GM23248 (cell line): ENCODE data around the gene POC1A.

ENCODE experiments used
- EZH2 ChIP-seq: fragments of 200-600 bp; sonication (generic); IDR thresholded peaks from 2 replicates; pipeline ENCODE4 v1.6.1; 2018; ENCODE audit warnings: antibody characterized with exemption, mild to moderate bottlenecking; ENCODE audit not compliant: insufficient read depth, poor library complexity, severe bottlenecking
- EZH2phosphoT487 ChIP-seq: fragments of 200-600 bp; sonication (generic); IDR thresholded peaks from 2 replicates; pipeline ENCODE4 v1.6.1; 2018; ENCODE audit warnings: antibody characterized with exemption, moderate library complexity, mild to moderate bottlenecking, low read depth; ENCODE audit not compliant: insufficient read depth

DNA sequence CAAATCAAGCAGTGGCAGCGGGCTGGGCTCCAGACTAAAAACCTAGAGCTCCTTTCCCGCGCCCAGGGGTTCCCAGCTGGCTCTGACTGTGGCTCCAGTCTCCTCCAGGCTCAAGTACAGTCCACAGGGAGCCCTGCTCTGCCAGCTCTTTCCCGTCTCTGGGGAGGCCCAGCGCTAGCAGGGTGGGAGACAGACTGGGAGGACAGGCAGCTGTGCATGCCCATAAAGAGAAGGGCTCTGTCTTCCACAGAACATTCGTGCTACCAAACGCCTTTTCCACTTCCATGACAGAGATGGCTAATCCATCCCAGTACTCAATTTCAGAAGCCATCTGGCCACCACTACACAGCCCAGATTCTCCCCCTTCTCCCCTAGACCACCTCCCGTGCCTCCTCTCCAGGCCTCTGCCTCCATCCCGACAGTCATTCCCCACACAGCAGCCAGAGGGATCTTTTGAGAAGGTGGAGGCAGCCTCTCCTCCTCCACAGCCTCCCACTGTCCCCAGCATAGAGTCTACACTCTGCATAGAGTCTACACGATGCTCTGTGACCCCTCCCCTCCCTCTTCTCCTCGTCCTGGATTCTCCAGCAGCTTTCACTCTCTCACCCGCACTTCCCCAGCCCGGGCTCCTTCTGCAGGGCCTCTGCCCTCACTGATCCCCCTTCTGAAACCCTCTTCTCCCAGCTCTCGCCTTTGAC is 91.0 kb downstream of the POC1A start:
- TF ChIP-seq EZH2phosphoT487 (no peak), EZH2 (no peak)
